K562 (cell line): ENCODE measurements around the gene CHCHD10. TPM values are rescaled to one million over a fixed set of nuclear protein-coding genes. Genes with fewer than 3 reads are reported as not detected.
A peak's percentile ranks its signal among the peaks of the same experiment; 100 is the strongest.

Source experiments
- ATAC-seq: fragments of 200-7000 bp; cut with Tn5 transposase; 3 replicates; pipeline ENCODE4 v1.9.1; 2020; ENCODE audit warnings: moderate library complexity
- Bru-seq: library from RNA; stranded (reverse); fragments of 400-500 nt; gene quantifications from one replicate; lab custom pipeline; 2021; lab: Mats Ljungman, UMichigan
- BruChase-seq, 2 experiments: library from RNA; stranded (reverse); fragments of 400-500 nt; gene quantifications; one replicate each; lab custom pipeline; 2021; lab: Mats Ljungman, UMichigan
- BruUV-seq: library from RNA; stranded (reverse); fragments of 400-500 nt; replicated peaks from 2 replicates; lab custom pipeline; 2021; lab: Mats Ljungman, UMichigan
- CTCF ChIA-PET: fragments of 300-600 bp; formaldehyde crosslinking; extraction: SDS; loops from one replicate; lab custom pipeline; 2021; ENCODE audit warnings: low intra/inter-chr PET ratio; lab: Yijun Ruan, JAX
- POLR2A ChIA-PET: fragments of 300-600, 350-650 bp; sonication (Branson Sonifier 250); formaldehyde crosslinking; extraction: SDS; loops from one replicate; lab custom pipeline; 2021; ENCODE audit warnings: antibody characterized with exemption, inconsistent platforms; lab: Yijun Ruan, JAX
- DNase-seq, 4 experiments: peaks; one replicate each; pipeline versions ENCODE4 v3.0.0 to v3.0.0-alpha.2; 2011 to 2018; ENCODE audit warnings: low spot score in 3 of 4, mixed read lengths in 3 of 4; ENCODE audit errors: extremely low read depth in 1 of 4
- FAIRE-seq: peaks from 2 replicates; lab custom pipeline; 2011; peaks lifted over from hg19 to GRCh38; lab: Jason Lieb, UNC
- H2AFZ ChIP-seq: 2 replicates; pipeline ENCODE4 v1.6.0; 2011; ENCODE audit warnings: low read depth, low read length, control low read depth, inconsistent platforms
- H3K27ac ChIP-seq: fragments of 200-600 bp; 3 replicates; pipeline ENCODE4 v1.8.0; 2011; ENCODE audit warnings: low read depth, mild to moderate bottlenecking, control low read depth, inconsistent platforms, low read length, moderate library complexity, mixed read lengths; ENCODE audit errors: extremely low read depth
- H3K27me3 ChIP-seq, 2 experiments: fragments of 300-600 bp in 1 of 2; 2 replicates in 1 of 2; 3 replicates in 1 of 2; pipeline versions ENCODE4 v1.6.0 to v1.8.0; 2011; ENCODE audit warnings: inconsistent platforms in 2 of 2, low read length in 2 of 2, mild to moderate bottlenecking in 1 of 2, mixed read lengths in 1 of 2, moderate library complexity in 1 of 2; ENCODE audit not compliant: control insufficient read depth in 2 of 2, insufficient read depth in 2 of 2
- H3K36me3 ChIP-seq: fragments of 300-600 bp; 3 replicates; pipeline ENCODE4 v1.8.0; 2011; ENCODE audit warnings: mild to moderate bottlenecking, low read length, inconsistent platforms; ENCODE audit not compliant: control insufficient read depth, insufficient read depth
- H3K4me1 ChIP-seq, 2 experiments: fragments of 200-600 bp in 1 of 2; replicated peaks in 1 of 2; 2 replicates in 1 of 2; 3 replicates in 1 of 2; pipeline versions ENCODE4 v1.5.1 to v1.8.0; 2011; ENCODE audit warnings: inconsistent platforms in 2 of 2, low read length in 2 of 2, mild to moderate bottlenecking in 1 of 2, mixed read lengths in 1 of 2, moderate library complexity in 1 of 2; ENCODE audit not compliant: control insufficient read depth in 2 of 2, insufficient read depth in 2 of 2
- H3K4me2 ChIP-seq: 2 replicates; pipeline ENCODE4 v1.6.1; 2011; ENCODE audit warnings: low read length, control low read depth, inconsistent platforms, mixed read lengths; ENCODE audit not compliant: insufficient read depth
- H3K4me3 ChIP-seq: fragments of 200-600 bp; sonication (generic), shearing (Covaris generic); 2 replicates; pipeline ENCODE4 v1.5.1; 2016; ENCODE audit warnings: control low read depth, inconsistent platforms
- H3K79me2 ChIP-seq: fragments of 200-600 bp; 3 replicates; pipeline ENCODE4 v1.8.0; 2011; ENCODE audit warnings: low read length, inconsistent platforms; ENCODE audit not compliant: control insufficient read depth, insufficient read depth
- H3K9ac ChIP-seq, 2 experiments: 2 replicates each; pipeline versions ENCODE4 v1.6.0 to v1.6.1; 2011; ENCODE audit warnings: low read depth in 2 of 2, low read length in 2 of 2, control low read depth in 1 of 2, inconsistent platforms in 1 of 2, mild to moderate bottlenecking in 1 of 2, mixed read lengths in 1 of 2; ENCODE audit not compliant: insufficient read depth in 1 of 2
- H3K9me1 ChIP-seq: one replicate; pipeline ENCODE4 v1.6.0; 2011; ENCODE audit warnings: inconsistent platforms, mild to moderate bottlenecking, low read length, moderate library complexity; ENCODE audit not compliant: control insufficient read depth, insufficient read depth
- H3K9me3 ChIP-seq: replicated peaks from 2 replicates; pipeline ENCODE4 v1.5.1; 2011; ENCODE audit warnings: low read depth, low read length, inconsistent platforms; ENCODE audit not compliant: control insufficient read depth, insufficient read depth
- H4K20me1 ChIP-seq: replicated peaks from 2 replicates; pipeline ENCODE4 v1.6.1; 2011; ENCODE audit warnings: low read length, inconsistent platforms, mixed read lengths; ENCODE audit not compliant: control insufficient read depth, insufficient read depth
- CHD1 ChIP-seq: fragments of 200-600 bp; sonication (generic); IDR thresholded peaks from one replicate; pipeline ENCODE4 v1.6.1; 2012; ENCODE audit warnings: mild to moderate bottlenecking, moderate library complexity, low read length, inconsistent platforms
- ELK3 ChIP-seq: fragments of 450-650 bp; formaldehyde crosslinking; IDR thresholded peaks from 2 replicates; pipeline ENCODE4 v1.4.0; 2020; ENCODE audit warnings: mild to moderate bottlenecking
- FOXK1 ChIP-seq: sonication (generic); formaldehyde crosslinking; IDR thresholded peaks from 2 replicates; pipeline ENCODE4 v1.8.0; 2022; ENCODE audit warnings: missing genetic modification reagents, mild to moderate bottlenecking, borderline replicate concordance
- PCBP1 ChIP-seq: fragments of 200-400 bp; formaldehyde crosslinking; IDR thresholded peaks from 2 replicates; pipeline ENCODE4 v1.6.1; 2018; ENCODE audit warnings: mild to moderate bottlenecking, low read depth, low read length; ENCODE audit not compliant: poor library complexity, severe bottlenecking
- POU5F1 ChIP-seq: fragments of 150-350 bp; IDR thresholded peaks from 2 replicates; pipeline ENCODE4 v1.6.1; 2014; ENCODE audit warnings: borderline replicate concordance, low read length, low read depth, mild to moderate bottlenecking; ENCODE audit not compliant: partially characterized antibody
- ZNF134 ChIP-seq: fragments of 250-450 bp; sonication (Bioruptor Pico); conservative IDR thresholded peaks from 2 replicates; pipeline ENCODE4 v1.4.0; 2020
- ZNF197 ChIP-seq: fragments of 200-800 bp; sonication (Bioruptor generic); IDR thresholded peaks from 2 replicates; pipeline ENCODE4 v1.6.1; 2016; ENCODE audit warnings: low read depth, missing genetic modification characterization, missing compliant biosample characterization
- ZNF239 ChIP-seq: fragments of 250-450 bp; sonication (Bioruptor Pico); IDR thresholded peaks from 2 replicates; pipeline ENCODE4 v1.4.0; 2020; ENCODE audit warnings: mild to moderate bottlenecking
- ZNF311 ChIP-seq: fragments of 250-450 bp; sonication (Bioruptor Pico); IDR thresholded peaks from 2 replicates; pipeline ENCODE4 v1.4.0; 2020; ENCODE audit warnings: mild to moderate bottlenecking, moderate library complexity
- WGBS: fragments of 100-300 bp; shearing (Covaris generic); methylation state at CpG from one replicate; pipeline ENCODE4 v1.1.6; 2016; ENCODE audit warnings: low coverage, mixed read lengths; ENCODE audit not compliant: insufficient coverage; ENCODE audit errors: missing lambda C conversion rate; 5-methylcytosine and 5-hydroxymethylcytosine counted together
- in situ Hi-C: fragments of 300-500 bp; cut with MboI; formaldehyde crosslinking; loops from 4 replicates; pipeline ENCODE4 v1.15.0; 2018; ENCODE audit warnings: inconsistent platforms, mixed read lengths
- intact Hi-C: fragments of 100-400 bp; cut with micrococcal nuclease; formaldehyde crosslinking; loops from 2 replicates; pipeline ENCODE4 v1.14.2; 2022
- long read RNA-seq, 3 experiments: library from polyadenylated mRNA in 2 of 3; library from RNA in 1 of 3; unstranded in 2 of 3; stranded (forward) in 1 of 3; transcript quantifications; one replicate each; pipeline ENCODE4 v2.0.0, GENCODE V29; 2019 to 2022
- polyA minus RNA-seq, 3 experiments: library from RNA; depleted of rRNA, polyadenylated mRNA; stranded (reverse); fragments of >200 nt; gene quantifications; 2 replicates each; pipeline ENCODE4 v1.2.3, GENCODE V29; 2011
- polyA plus RNA-seq, 8 experiments: library from polyadenylated mRNA; depleted of rRNA in 4 of 8; stranded (reverse) in 5 of 8; unstranded in 3 of 8; fragments of >200 nt; fragmentation: Nextera tagmentation in 2 of 8; fragmentation: Illumina TruSeq in 1 of 8; extraction: Ambion mirVana in 2 of 8; extraction: Trizol in 1 of 8; gene quantifications; 2 replicates each; pipeline versions ENCODE4 v1.2.1 to v1.2.3, GENCODE V29; 2011 to 2014; ENCODE audit warnings: inconsistent platforms in 1 of 8, missing spikeins in 1 of 8
- total RNA-seq, 7 experiments: library from RNA; depleted of rRNA in 6 of 7; stranded (reverse); fragments of >200 nt in 6 of 7; fragmentation: Illumina TruSeq in 2 of 7; extraction: Trizol in 2 of 7; gene quantifications; 2 replicates each; pipeline versions ENCODE4 v1.2.1 to v1.2.3, GENCODE V29; 2011 to 2021; ENCODE audit warnings: low replicate concordance in 1 of 7

The CHCHD10 gene
- total RNA-seq (2011; cell fraction: chromatin; rRNA removed; ENCODE audit: low replicate concordance): 6.7 and 22.5 TPM in 2 replicates
- total RNA-seq (2011; cell fraction: nucleolus; rRNA removed): 36.1 and 36.9 TPM in 2 replicates
- 31.7 and 48.8 TPM in 2 replicates for total RNA-seq (2011; cell fraction: nucleoplasm; rRNA removed)
- total RNA-seq (2014; rRNA removed) (84.9 and 214 TPM in 2 replicates), total RNA-seq (2014; rRNA removed; fragmentation: Illumina TruSeq; extraction: Trizol) (76.4 and 102 TPM in 2 replicates), total RNA-seq (2015; rRNA removed; fragmentation: Illumina TruSeq; extraction: Trizol) (124 and 130 TPM in 2 replicates), total RNA-seq (2021) (270 and 292 TPM in 2 replicates), polyA plus RNA-seq (2011; rRNA removed) (51.1 and 51.8 TPM in 2 replicates), polyA plus RNA-seq (2014; fragmentation: Illumina TruSeq; extraction: Trizol) (157 and 178 TPM in 2 replicates), polyA plus RNA-seq (2014; fragmentation: Nextera tagmentation; extraction: Ambion mirVana) (10 to 100 TPM; 15.2 to 41.0 TPM), polyA plus RNA-seq (2014; rRNA removed) (159 and 170 TPM in 2 replicates), polyA minus RNA-seq (2011; rRNA and poly(A)+ RNA removed) (17.5 and 34.7 TPM in 2 replicates), Bru-seq, nascent RNA (percentile 84 among the genes with signal in this experiment), BruChase-seq, experiment 1, labeled RNA remaining after a 2-hour chase (percentile 64 among the genes with signal in this experiment), BruChase-seq, experiment 2, labeled RNA remaining after a 6-hour chase (percentile 59 among the genes with signal in this experiment)
- polyA plus RNA-seq (2011; cell fraction: cytosol; rRNA removed): 124 and 209 TPM in 2 replicates
- polyA plus RNA-seq (2011; cell fraction: nucleus; rRNA removed): 58.5 and 83.9 TPM in 2 replicates
- 252 and 257 TPM in 2 replicates for polyA plus RNA-seq (2012)
- 133 and 155 TPM in 2 replicates for polyA minus RNA-seq (2011; cell fraction: cytosol; rRNA and poly(A)+ RNA removed)
- polyA minus RNA-seq (2011; cell fraction: nucleus; rRNA and poly(A)+ RNA removed): 8.6 and 19.1 TPM in 2 replicates
- long read RNA-seq, experiment 1, transcript CHCHD10-202 (4 exons, 1,171 nt): major isoform, 57 of 112 reads
- long read RNA-seq, experiment 1, partial matches to known transcripts: 19 of 112 reads
- long read RNA-seq, experiment 1, other reads (novel, unspliced or antisense): 34 of 112 reads
- long read RNA-seq, experiment 2, transcript CHCHD10-205 (2 exons, 490 nt): minor isoform, 10 of 457 reads
- long read RNA-seq, experiment 2, transcript CHCHD10-202 (4 exons, 1,171 nt): major isoform, 397 of 457 reads
- long read RNA-seq, experiment 2, partial matches to known transcripts: 19 of 457 reads
- long read RNA-seq, experiment 2, other reads (novel, unspliced or antisense): 27 of 457 reads
- long read RNA-seq, experiment 3, transcript CHCHD10-202 (4 exons, 1,171 nt): major isoform, 41 of 44 reads
- long read RNA-seq, experiment 3, partial matches to known transcripts: 1 of 44 reads
- long read RNA-seq, experiment 3, other reads (novel, unspliced or antisense): 1 of 44 reads

GRCh38 chr22:23767673-23768548 lies at the start of gene CHCHD10:
Gene CHCHD10 (minus strand): TSS chr22:23767972. CDS start chr22:23767874, 98 bp downstream.
- DNase-seq: peak; percentile 83 to 90 (median 86)
- POLR2A ChIA-PET: interaction anchor here (0.6 to 1.0 kb wide), 4 partner anchors 15 to 154 kb away, joined by 3 to 4 read pairs (median 3); no protein-coding TSS in a partner anchor
- H3K9me1 ChIP-seq: peaks cover 6% of the 10 kb centered on the region
- peaks cover 25 to 62% of the 10 kb centered on the region in 2 experiments; a peak in 4 of 5 replicates for H3K4me1 ChIP-seq
- CTCF ChIA-PET: interaction anchor here (0.6 to 2.7 kb wide), 4 partner anchors 80 to 187 kb away, joined by 3 to 15 read pairs (median 4); no protein-coding TSS in a partner anchor
- peak; percentile 77 for ATAC-seq
- WGBS: under 1% methylated on average over 15 of the region's 63 CpGs
- H3K27ac ChIP-seq: peak within 1 kb of the TSS; percentile 98
- H3K4me2 ChIP-seq: peak within 1 kb of the TSS; percentile 94
- intact Hi-C loops: loop anchor here (2.0 to 10.0 kb wide), 3 partner anchors 79 to 225 kb away; no protein-coding TSS in a partner anchor
- peak within 1 kb of the TSS; percentile 95 to 98 for H3K9ac ChIP-seq
- H2AFZ ChIP-seq: peak within 1 kb of the TSS; percentile 95
- H3K9me3 ChIP-seq: no peaks in the 10 kb centered on the region
- H3K79me2 ChIP-seq: peaks cover 34% of the 10 kb centered on the region
- H4K20me1 ChIP-seq: peaks cover 19% of the 10 kb centered on the region
- H3K36me3 ChIP-seq: peaks cover 24% of the 10 kb centered on the region
- H3K27me3 ChIP-seq: no peaks in the 10 kb centered on the region
- in situ Hi-C loops: no loop called here
- H3K4me3 ChIP-seq: peak within 1 kb of the TSS; percentile 70
- BruUV-seq: TSS peak; percentile 82
- FAIRE-seq: peak; percentile 51
- peak; percentile 64; the same call in 1 of the 2 replicates for TF ChIP-seq ZNF239 (CRISPR knock-in tag)
- TF ChIP-seq CHD1: no peak
- TF ChIP-seq PCBP1: peak; percentile 90
- no peak for TF ChIP-seq ZNF197 (CRISPR knock-in tag)
- TF ChIP-seq ELK3 (CRISPR knock-in tag): no peak
- 0 out of 2 replicates have a peak, but pooled peaks have one; percentile 16 for TF ChIP-seq ZNF134
- TF ChIP-seq POU5F1: no peak
- TF ChIP-seq FOXK1: 0 out of 2 replicates have a peak, but pooled peaks have one; percentile 50
- peak; percentile 74; the same call in 1 of the 2 replicates for TF ChIP-seq ZNF311 (CRISPR knock-in tag)
